Stimulated activated CD4-positive, alpha-beta T cell treated with anti-CD3 and anti-CD28 coated beads, Interleukin-12 subunit alpha, Interleukin-12 subunit beta, amount 100 ng/mL, for 24 hours (primary cell): Measurements from ENCODE around the gene LCAT.
"Not testable (repeated sequence)": the region's sequence is repeated elsewhere in the genome, so short reads cannot be mapped to it uniquely, and the experiment has no call there.

ENCODE experiments used
- DNase-seq, 2 experiments: peaks; one replicate each; pipeline ENCODE4 v3.0.0-alpha.2; 2020; ENCODE audit warnings: low read depth in 2 of 2

Gene LCAT

DNA sequence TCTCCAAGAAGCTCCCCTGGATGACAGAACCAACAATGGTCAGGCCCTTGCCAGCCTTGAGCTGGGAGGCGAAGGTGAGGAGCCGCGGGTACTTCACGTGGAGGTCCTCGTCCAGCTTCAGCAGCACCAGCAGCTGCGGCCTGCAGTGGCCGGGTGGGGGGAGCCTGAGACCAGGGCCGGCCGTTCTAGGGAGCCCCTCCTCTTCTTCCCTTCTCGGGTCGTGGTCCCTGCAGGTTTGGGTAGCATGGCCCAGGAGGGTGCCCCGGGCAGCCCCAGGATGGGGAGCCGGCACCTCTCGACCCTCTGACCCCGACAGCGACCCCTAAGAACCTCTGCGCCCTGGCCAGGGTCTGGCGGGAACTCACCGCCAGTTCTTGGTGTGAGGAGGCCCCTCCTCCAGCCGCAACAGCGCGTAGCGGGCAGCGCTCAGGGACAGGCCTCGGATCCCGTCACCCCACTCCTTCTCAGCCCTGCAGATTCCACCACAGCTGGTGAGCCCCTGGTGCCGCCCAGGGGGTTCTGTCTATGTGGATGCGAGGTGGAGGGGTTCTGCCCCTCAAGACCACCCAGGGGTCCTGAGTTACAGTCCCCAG is 3.1 kb upstream of the LCAT start:
- no peak for DNase-seq

DNA sequence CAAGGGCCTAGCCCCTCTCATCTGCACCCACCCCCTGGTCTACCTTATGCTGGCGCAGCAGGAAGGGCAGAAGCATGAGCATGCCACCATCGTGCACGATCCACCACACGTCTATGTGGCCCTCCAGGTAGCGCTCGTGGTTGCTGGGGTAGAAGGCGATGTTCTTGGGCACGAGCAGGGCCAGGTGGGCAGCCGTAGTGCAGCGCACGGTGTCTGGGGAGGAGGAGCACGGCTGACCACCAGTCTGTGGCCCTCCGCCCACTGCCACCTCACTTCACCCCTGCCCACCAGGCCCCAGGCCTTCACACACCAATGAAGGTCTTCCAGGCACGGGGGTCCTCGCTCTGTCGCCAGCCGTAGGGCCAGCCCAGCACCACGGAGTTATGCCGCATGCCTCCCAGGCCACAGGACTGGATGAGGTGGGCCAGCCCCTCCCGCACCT is 2.2 kb upstream of the LCAT start:
- DNase-seq, result no peak

DNA sequence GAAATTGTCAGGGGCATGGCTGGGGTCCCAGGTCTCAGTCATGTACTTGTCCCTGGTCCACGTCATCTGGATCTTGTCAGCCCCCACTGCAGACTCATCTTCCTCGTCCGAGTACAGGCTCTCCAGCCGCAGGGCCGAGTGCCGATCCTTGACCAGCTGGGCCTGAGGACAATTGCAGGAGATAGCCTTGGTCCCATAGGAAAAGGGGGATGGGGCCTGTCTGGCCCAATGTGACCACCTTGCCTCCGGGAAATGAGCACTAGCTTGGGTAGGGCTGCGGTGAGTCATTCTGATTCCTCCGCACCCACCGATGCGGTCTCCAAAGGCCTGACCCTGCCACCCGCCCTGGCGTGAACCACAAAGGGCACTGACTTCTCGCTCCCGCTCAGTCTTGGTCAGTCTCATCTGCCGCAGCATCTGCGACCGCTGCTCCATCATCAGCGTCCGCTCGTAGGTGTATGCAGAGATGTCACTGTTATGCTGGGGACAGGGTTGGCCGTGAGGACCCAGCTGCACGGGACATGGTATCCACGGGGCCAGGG is 1.5 kb upstream of the LCAT start:
- no peak for DNase-seq

DNA sequence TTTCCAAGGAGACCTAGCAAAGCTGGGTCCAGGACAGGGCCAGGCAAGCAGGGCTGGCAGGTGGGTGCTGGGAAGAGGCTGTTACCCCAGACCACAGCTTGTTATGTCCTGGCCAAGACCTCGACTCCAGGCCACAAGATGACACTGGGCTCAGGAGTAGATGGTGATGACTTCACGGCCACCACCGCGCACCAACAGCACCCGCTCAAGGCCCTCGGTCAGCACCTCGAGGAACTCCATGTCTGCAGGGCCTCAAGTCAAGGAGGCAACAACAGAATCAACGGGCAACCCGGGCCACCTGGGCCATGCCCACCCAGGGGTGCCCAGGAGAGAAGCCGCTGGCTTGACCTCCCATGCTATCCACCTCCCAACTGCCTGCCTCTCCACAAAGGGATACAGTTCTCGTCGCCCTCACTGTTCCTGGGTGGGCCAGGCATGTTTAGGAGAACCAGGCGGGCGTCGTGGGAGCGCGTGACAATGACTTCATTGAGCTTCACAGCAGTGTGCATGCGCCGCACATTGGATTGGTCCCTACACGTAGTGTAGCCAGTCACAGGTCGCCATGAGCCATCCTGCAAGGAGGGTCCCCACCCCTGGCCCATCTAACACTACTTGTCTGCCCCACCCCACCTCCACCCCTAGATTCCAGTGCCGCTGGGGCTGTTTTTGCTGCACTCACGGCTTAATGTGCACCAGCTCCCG is 921 bp upstream of the LCAT start:
- no peak for DNase-seq

DNA sequence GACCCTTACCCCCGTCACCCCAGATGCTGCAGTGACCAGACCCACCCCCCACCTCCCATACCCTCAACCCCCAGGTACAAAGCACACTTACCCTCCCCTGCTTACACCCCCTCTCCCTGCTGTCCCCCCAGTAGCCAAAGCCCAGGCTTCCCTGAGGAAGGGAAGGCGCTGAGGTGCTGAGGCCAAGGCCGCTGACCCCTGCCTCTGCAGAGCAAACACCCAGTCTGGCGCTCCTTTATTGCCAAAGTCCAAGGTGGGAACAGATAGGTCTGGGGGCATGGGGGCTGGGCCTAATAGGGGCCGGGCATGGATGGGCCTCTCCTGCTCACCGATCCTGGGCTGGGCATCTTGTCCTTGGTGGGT is 683 bp downstream of the LCAT start:
- DNase-seq, result no peak

DNA sequence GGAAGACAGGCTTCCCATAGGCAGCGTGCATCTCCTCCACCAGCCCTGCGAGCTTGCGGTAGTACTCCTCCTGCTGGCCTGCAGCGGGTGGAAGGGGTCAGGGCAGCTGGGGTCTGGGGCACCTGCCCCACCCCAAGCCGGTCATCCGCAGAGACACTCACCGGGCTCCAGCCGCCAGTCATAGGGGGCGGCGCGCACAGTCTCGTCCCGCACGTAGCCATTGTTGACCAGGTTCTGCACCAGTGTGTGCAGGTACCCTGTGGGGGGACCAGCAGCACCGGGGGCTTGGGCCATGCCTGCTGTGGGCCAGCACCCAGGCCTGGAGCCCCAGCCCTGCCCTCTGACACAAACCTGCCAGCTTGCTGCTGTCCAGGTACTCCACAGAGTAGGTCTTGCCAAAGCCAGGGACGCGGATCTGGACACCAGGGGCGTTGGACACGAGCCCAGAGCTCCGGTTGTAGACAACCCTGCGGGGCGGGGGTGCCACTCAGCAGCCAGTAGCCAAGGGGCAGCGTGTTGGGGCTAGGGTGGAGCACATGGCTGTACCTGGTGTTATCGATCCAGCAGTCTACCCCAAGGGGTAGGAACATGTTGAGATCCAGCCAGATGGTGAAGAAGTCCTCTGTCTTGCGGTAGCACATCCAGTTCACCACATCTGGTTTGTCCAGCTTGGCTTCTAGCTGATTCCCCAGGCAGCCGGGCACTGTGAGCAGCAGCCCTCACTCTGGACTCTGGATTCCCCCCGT is 1.2 kb downstream of the LCAT start:
- no peak for DNase-seq

DNA sequence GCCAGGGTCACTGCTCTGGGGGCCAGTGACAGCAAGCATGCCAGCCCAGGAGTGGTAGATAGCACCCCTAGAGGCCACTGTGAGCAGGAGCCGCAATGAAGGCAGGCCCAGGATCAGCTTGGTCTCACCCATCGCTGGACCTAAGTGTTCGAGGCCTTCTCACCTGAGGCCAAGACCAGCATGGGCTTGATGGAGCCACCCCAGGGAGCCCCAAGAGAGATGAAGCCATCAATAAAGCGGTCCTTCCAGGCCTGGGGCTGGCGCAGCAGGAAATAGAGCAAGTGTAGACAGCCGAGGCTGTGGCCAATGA is 1.8 kb downstream of the LCAT start:
- peak in 1 of 2 experiments; percentile 26 for DNase-seq

DNA sequence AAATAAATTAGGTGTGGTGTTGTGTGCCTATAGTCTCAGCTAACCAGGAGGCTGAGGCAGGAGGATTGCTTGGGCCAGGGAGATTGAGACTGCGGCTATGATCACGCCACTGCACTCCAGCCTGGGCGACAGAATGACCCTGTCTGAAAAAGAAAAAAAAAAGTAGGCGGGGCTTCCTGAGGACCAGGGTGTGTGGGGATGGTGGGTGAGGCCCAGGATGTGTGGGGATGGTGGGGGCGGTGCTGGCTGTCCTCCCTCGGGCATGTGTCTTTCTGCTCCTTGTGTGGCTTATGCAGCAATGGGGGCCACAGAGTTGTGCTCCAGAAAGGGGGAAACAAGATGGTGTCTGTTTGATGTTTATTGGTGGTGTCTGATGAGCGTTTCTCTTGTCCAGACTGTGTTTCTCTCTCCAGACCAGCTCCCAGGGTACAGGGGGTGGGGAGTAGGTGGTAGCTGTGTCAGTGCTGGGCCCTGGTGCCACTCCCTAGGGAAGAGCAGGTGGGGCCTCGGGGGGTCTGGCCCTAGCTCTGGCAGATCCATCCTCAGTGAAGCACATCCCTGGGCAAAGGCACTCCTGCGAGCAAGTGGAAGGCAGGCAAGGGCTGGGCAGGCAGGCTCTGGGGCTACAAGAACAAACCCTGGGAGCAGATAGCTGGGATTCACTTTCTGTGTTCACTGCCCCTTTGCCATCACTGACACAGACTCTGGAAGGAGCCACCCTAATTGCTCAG is 2.3 kb downstream of the LCAT start:
- no peak for DNase-seq

DNA sequence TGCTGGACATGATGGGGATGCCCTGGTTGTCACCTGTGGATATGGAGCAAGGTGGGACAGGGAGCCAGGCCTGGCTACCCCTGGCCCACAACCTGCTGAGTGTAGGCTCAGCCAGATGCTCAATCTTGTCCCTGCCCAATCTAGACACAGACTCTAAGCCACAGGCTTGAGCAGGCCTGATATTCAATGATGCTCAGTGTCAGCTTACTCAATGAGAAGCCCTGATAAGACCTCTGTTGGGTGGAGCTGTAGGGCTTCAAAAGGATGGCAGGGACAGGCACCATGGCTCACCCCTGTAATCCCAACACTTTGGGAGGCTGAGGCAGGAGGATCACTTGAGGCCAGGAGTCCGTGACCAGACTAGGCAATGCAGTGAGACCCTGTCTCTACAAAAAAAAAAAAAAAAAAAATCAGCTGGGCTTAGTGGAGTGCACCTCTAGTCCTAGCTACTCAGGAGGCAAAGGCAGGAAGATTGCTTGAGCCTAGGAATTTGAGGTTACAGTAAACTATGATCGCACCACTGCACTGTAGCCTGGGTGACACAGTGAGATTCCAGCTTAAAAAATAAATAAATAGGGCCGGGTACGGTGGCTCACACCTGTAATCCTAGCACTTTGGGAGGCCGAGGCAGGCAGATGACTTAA is 3.4 kb downstream of the LCAT start:
- DNase-seq, result no peak

DNA sequence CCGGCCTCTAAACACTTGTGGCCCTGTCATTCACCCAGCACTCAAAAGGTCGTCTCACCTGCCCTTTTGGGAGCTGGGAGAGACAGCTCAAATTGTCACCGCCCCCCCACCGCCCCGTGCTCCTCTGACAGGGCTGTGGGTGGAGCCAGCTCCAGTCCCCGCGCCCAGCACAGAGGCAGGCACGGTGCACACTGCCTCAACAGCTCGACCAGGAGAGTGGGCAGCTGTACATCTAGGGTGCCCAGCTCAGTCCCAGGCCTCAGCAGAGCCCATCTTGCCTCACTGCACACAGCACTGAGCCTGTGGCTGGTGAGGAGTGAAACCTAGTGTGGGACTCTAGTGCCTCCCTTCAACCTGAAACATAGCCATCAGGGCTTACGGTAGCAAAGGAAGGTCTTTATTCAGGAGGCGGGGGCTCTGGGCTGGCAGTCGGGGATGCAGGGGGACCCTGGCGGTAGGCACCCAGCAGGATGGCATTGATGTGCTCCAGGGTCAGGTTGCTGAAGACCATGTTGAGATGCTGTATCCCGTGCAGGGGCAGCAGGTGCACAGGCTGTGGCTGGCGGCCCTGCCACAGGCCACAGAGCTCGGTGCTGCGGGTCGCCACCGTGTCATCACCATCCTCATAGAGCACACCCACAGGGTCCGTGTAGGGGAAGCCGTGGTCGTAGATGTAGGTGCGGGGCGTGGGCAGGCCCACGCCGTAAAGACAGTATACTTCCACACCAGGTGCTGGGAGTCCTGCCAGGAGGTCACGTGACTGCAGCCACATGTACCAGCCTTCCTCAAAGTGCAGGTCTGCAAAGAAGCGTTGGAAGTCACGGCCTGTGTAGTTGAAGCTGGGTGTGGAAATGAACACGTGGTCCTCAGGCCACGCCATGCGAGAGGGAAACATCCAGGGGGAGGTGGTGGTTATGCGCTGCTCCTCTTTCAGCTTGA is 4.1 kb downstream of the LCAT start:
- DNase-seq, result peak in 1 of 2 experiments; percentile 46

DNA sequence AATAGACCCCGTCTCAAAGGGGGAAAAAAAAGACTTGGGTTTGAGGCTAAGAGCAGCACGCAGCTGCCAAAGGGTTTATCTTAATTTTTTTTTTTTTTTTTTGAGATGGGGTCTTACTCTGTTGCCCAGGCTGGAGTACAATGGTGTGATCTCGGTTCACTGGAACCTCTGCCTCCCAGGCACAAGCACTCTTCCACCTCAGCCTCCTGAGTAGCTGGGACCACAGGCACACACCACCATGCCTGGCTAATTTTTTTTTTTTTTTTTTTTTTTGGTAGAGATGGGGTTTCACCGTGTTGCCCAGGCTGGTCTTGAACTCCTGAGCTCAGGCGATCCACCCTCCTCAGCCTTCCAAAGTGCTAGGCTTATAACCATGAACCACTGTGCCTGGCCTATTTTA is 6.2 kb downstream of the LCAT start:
- not testable (repeated sequence) for DNase-seq

DNA sequence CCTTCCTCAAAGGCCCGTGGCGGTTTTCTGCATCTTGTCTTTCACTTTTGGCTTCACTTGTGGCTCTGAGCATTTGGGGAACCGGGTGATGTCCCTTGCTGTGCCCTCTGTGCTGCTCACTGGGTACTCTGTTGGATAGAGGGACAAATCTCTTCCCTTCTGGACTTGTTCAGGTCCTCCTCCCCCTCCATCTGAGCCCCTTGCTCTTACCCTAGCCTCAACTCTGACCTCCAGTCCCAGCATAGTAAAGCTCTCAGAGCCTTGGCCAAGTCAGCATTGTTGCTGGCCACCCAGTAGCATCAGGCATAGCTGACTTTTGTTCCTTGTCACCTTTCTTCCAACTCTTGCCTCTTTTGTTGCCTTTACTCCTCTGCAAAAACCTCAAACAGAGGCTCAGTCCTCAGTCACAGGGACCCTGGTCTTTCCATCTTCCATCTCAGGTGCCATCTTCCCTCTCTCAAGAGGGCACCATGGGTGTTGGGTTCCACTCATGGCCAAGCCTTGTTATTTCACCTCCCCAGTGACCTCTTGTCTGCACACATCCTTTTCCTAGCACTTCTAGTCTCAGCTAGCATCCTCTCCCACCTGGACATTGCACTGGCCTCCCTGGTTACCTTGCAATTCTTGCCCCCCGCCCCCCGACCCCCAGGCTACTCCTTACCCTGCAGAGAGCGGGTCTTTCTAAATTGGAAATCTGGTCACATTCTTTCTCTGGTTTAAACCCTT is 6.9 kb downstream of the LCAT start:
- peak; percentile 56 to 67 for DNase-seq

DNA sequence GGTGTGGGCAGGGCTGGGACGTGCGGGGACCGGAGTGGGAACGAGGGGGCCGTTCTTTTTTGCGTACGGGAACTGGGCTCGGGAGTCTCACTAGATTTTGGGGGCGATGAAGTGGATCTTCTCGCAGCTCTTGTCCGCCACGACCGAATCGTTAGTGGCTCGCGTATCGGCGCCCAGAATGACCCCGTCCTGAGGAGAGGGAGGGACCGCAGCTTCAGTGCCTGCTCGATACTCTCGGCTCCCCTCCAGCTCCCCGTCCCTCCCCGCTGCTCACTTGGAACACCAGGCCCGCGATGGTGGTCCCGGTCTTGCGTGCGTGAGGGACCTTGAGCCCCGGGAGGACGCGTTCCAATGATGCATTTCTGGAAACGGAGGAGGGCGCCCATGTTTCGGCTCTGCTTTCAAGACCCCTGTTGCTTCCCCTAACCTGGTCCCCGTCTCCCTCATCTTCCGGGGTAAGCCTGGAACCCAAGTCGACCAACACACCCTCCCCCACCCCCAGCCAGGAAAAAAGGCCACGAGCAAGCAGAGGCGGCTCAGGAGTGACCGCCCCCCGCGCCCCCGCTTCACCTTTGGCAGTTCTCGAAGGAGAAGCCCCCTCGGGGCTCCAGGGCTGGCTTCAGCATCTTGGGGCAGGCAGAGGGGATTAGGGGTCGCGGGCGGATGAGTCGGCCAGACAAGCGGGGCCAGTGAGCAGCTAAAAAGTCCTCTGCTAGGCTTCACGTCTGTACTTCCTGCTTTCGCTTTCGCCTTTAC is 7.6 kb downstream of the LCAT start, which contains the start of gene PSMB10:
PSMB10 (minus strand) TSS at position 727 of the 756 bp plus-strand sequence; CDS start at position 626, 101 bp downstream.
- peak in 1 of 2 experiments; percentile 44 for DNase-seq

DNA sequence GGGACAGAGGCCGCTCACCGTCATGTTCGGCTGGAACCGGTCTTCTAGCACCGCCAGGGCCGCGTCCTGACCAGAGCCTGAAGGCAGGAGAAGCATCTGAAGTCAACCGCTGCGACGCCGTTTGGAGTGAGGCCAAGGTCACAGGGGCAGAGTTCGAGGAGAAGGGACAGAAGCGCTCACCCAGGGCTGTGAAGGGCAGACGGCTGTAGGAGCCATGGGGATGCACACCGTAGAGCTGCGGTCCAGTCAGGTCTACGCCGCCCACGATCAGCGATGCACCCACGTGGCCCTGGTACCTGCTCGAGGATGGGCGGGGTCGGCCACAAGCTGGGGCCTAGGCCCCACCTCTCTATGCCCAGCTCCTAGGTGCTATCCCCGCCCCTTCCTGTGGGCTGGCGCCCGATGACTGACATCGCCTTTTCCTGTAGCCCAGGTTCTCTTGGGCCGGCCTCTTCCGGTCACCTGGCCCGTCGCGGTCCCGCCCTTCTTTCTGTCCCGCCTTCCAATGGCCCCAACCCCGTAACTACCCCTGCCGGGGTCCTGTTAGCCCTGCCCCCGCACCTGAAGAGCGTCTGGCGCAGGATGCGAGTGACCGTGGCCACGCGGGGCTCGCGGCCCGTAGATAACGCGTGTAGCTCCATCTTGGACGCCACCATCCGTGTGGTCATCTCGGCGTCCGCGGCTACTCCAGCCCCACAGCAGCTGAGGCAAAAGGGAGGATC is 8.4 kb downstream of the LCAT start:
- peak; percentile 91 to 98 for DNase-seq

DNA sequence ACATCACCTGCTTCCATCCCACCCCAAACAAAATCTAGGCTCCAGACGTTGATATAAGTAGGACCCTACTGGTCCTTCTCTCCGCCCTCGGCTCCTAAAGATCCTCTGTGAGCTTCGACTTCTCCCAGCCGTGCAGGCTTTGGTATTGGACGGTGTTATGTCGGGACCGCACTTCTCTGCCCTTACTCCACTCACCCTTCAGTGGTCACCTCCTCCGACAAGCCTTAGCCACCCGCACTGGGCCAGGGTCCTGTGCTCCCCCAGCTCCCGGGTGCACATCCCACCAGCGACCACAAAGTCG is 8.9 kb downstream of the LCAT start:
- DNase-seq, result no peak

DNA sequence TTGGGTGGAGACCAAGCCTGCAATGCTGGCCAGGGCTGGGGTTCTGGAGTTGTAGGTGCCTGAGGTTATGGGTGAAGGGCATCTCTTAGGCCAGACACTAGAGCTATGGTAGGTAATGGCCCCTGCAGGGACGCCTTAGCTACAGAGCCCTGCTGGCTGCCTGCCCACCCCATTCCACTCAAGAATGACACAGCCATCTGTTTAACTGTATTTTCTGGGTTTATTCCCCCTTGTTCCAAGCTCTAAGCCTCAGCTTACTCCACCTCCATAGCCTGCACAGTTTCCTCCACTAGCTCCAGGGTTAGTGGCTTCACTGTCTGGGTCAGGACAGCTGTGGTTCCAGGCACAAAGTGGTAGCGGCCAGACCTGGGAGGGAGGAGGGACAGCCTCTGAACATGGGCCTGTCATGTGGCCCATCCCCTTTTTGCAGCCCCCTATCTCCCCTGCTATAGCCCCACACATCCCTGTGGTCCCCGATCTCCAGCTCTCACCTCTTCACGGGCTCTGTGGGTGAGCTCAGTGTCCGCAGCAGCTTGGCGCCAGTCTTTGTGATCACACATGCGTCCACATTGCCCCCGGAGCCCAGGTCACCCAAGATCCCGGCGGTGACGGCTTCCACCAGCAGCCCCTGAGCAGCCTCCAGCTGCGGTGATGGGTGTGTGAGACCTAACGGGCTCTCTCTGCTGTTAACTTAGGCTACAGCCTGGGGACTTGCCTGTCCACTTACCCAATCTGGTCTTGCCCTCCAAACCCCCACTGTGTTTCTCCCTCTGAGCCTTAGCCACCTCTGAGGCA is 9.4 kb downstream of the LCAT start:
- DNase-seq, result no peak

DNA sequence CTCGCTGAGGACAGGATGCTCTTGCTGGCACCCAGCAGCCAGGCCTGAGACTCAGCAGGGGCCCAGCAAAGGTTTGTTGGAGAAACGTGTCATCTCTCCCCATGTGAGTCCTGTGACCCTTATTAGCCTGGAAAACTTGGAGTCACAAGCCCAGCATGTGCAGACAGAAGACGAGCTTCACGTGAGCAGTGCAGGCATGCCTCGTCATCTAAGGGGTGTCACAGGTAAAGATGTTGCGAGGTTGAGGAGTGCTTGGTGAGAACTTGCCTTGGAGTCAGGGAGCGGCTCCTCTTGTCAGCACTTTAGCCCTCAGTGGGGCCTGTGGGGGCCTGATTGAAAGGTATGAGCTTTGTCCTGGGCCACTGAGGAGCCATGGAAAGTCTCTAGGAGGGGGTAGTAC is 10.1 kb downstream of the LCAT start:
- DNase-seq, result no peak

DNA sequence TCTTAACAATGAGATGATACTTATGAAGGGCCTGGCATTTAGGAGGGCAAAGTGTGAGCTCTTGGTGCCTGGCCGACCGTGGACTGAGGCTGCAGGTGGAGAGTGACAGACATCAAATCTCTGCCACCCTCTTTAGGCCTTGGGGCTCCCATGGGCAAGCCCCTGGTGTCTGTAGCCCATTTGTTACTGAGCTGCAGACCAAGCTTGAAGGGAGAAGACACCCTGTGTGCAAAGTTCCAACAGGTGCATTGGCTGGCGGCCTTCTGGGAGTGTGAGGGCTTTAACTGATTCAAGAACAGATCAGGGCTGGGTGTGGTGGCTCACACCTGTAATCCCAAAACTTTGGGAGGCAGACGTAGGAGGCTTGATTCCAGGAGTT is 11.5 kb downstream of the LCAT start:
- DNase-seq, result no peak
